ENCODE data around the gene HOGA1.

The HOGA1 gene

DNA sequence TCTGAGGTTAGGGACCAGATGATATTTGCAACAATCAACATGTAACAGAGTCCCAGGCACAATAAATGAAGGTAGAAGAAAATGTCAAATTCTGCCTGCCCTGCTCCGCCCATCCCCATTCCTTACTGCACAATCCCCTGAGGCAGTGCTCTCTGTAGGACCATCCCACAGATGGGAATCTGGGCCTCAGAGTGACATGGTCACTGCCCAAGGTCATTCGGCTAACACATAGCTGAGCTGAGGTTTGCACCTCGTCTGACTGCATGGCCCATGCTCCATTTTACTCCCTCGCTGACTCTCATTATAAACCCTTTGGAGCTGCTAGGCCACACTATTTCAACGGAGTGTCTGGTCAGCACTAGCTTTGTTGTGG, 1.2 kb downstream of the HOGA1 start:
- TF ChIP-seq, protein P1, sequence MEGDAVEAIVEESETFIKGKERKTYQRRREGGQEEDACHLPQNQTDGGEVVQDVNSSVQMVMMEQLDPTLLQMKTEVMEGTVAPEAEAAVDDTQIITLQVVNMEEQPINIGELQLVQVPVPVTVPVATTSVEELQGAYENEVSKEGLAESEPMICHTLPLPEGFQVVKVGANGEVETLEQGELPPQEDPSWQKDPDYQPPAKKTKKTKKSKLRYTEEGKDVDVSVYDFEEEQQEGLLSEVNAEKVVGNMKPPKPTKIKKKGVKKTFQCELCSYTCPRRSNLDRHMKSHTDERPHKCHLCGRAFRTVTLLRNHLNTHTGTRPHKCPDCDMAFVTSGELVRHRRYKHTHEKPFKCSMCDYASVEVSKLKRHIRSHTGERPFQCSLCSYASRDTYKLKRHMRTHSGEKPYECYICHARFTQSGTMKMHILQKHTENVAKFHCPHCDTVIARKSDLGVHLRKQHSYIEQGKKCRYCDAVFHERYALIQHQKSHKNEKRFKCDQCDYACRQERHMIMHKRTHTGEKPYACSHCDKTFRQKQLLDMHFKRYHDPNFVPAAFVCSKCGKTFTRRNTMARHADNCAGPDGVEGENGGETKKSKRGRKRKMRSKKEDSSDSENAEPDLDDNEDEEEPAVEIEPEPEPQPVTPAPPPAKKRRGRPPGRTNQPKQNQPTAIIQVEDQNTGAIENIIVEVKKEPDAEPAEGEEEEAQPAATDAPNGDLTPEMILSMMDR (IDR thresholded peaks at IDR 0.05; ENCODE audit: extremely low read depth, insufficient read depth, missing control alignments), result no peak
- in situ Hi-C loops (cut with MboI; ENCODE audit: low pct_unique_long_range_greater_than_20kb, low sequenced_read_pairs, unreplicated experiment), result no loop called here
- DNase-seq (ENCODE audit: low spot score), result no peak

DNA sequence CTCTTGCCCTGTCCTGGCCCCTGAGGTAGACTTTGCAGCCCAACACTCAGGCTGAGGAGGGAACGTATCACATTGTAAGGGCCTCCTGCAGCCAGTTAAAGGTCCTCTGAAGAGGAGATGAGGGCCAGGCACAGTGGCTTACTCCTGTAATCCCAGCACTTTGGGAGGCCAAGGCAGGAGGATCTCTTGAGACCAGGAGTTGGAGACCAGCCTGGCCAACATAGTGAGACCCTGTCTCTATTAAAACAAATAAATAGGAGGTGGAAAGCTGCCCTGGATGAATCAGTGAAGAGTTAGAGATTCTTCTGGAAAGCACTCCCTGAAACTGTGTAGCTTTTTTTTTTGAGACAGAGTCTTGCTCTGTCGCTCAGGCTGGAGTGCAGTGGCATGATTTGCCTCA, 3.0 kb downstream of the HOGA1 start:
- in situ Hi-C loops (cut with MboI; ENCODE audit: low pct_unique_long_range_greater_than_20kb, low sequenced_read_pairs, unreplicated experiment), result no loop called here
- TF ChIP-seq, protein P1 (IDR thresholded peaks at IDR 0.05; ENCODE audit: extremely low read depth, insufficient read depth, missing control alignments), result no peak
- DNase-seq (ENCODE audit: low spot score), result no peak

DNA sequence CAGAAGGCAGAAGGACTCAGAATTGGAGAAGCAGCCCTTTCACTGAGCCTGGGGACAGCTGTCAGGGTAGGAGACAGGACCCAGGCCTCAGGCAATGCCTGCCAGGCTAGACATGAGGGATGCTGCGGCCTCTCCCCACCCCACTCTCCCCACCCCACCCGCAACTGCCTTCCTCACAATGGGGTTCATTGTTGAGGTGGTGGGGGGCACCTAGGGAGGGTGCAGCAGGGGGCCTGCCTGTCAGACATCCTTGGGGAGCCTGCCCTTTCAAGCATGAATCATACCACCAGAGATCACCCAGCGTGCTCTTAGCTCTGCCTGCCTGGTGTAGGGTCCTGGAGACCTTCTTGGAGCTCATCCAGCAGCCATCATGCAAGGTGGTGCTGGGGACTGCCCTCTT, 5.3 kb downstream of the HOGA1 start, which contains the start of gene C10orf62:
TSS of gene C10orf62 (plus strand) at position 243 of the 400 bp plus-strand sequence. CDS start 177 bp downstream, outside the sequence.
- TF ChIP-seq, protein P1 (IDR thresholded peaks at IDR 0.05; ENCODE audit: extremely low read depth, insufficient read depth, missing control alignments), result no peak
- in situ Hi-C loops (cut with MboI; ENCODE audit: low pct_unique_long_range_greater_than_20kb, low sequenced_read_pairs, unreplicated experiment), result no loop called here
- DNase-seq (ENCODE audit: low spot score), result no peak

DNA sequence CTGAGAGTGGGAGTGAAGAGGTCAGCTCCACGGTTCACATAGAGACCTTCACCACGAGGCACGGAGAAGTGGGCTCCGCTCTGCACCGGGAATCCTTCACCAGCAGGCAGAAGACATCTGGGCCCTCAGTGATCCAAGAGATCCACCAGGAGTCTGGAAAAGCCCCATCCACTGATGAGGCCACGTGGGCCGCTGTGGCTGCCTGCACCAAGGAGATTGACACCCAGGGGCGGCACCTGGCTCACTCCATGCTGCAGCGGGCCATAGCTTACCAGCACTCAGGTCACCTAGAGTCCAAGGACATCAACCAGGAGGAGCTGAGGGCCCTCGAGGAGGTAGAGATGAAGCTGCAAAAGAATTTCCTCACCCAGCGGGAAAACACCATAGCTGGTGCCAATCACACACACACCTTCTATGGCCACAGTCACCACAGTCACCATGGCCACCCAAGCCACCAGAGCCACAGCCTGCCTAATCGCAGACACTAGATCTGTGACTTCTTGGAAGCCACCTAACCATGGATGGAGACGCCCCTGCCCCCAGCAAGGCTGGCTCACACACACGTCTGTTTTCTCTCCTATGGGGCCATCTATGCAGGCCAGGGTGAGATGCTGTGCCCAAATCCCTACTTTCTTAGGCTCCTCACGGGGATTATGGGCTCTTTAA, 6.0 kb downstream of the HOGA1 start:
- in situ Hi-C loops (cut with MboI; ENCODE audit: low pct_unique_long_range_greater_than_20kb, low sequenced_read_pairs, unreplicated experiment), result no loop called here
- DNase-seq (ENCODE audit: low spot score), result no peak
- TF ChIP-seq, protein P1 (IDR thresholded peaks at IDR 0.05; ENCODE audit: extremely low read depth, insufficient read depth, missing control alignments), result no peak

DNA sequence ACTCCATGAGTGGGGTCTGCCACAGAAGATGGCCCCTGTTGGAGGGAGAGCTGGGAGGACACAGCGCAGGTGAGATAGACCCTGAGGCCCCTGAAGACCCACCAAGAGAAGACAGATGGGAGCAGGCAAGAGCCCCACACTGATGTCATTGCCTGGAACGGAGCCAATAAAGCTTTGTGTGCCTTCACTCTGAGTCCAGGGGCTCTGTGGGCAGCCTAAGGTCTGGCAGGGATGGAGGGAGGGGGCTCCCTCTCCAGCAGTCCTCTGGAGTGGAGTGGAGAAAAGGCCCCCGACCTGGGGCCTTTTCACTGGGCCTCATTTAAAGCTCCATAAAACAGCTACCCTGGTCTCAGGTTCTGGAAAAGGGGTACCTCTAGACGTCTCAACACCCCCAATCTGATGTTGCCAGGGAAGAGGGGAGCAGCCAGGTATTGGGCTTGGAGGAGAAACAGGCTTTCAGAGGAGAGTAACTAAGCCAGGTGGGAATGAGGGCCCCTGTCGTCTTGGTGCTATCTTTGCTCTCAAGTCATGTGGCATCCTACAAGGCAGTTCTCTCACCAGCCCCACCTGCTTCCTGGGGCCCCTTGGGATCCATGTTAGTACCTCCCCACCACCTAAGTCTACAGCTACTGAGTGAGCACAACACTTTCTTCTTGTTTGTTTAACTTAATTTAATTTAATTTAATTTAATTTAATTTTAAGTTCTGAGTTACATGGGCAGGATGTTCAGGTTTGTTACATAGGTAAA, 6.7 kb downstream of the HOGA1 start:
- TF ChIP-seq, protein P1 (IDR thresholded peaks at IDR 0.05; ENCODE audit: extremely low read depth, insufficient read depth, missing control alignments), result no peak
- in situ Hi-C loops (cut with MboI; ENCODE audit: low pct_unique_long_range_greater_than_20kb, low sequenced_read_pairs, unreplicated experiment), result no loop called here
- no peak for DNase-seq (ENCODE audit: low spot score)

DNA sequence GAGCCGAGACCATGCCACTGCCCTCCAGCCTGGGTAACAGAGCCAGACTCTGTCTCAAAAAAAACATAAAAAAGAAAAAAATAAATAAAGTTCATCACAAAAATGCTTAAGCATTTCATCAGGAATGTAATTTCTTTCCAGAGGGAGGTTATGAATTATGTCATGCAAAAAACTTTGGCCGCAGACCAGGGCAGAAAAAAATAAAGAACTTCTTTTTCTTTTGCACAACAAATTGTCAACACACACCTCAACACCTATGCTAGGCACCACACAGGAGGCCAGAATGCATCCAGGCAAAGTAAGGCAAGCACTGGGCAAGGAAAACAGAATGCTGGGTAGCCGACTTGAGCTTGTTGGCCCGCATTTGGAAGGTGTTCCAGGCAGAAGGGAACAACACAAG, 9.2 kb downstream of the HOGA1 start:
- no peak for DNase-seq (ENCODE audit: low spot score)
- in situ Hi-C loops (cut with MboI; ENCODE audit: low pct_unique_long_range_greater_than_20kb, low sequenced_read_pairs, unreplicated experiment), result no loop called here
- TF ChIP-seq, protein P1 (IDR thresholded peaks at IDR 0.05; ENCODE audit: extremely low read depth, insufficient read depth, missing control alignments), result no peak
